ENCODE results near the gene BNC2.

BNC2 gene

DNA sequence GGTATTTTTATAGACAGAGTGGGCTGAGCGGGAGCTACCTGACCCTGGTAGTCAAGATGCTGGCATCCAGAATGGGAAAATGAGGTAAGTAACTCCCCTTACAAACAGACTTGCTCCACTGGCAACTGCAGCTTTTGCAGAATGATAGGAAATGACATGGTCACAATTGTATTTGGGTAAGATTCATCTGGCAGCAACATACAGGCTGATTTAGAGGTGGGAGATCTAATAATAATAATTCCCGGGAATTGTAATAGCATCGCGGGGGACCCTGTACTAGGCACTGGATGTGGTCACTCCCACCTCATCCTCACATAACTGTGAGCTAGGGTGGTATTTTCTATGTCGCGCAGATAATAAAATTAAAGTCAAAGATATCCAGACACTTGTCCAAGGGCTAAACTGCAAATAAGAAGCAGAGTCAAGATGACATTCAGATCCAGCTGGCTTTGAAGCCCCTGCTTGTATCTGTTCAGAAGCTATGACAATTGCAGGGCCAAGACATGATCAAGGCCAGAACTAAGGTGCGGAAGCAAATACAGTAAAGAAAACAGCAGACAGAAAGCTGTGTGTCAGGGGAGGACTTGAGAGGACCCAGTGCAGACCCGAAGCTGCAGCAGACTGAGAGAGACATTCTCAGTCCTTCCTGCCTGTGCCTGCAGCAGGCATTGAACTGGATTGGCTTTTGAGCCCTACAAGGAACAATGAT lies 507.2 kb downstream of the BNC2 start:
- Histone ChIP-seq H3K4me2 (ENCODE audit: low read depth, low read length) (no peak overlapping the region), H3K27ac (ENCODE audit: low read length) (no peak overlapping the region), H3K4me1 (ENCODE audit: low read length) (no peaks in the 10 kb centered on the region), H3K27me3 (replicated peaks; ENCODE audit: insufficient read depth, low read length) (no peaks in the 10 kb centered on the region), H3K9me2 (replicated peaks; ENCODE audit: insufficient read depth, low read length) (no peaks in the 10 kb centered on the region), H3K9me3 (replicated peaks; ENCODE audit: insufficient read depth, low read length) (no peaks in the 10 kb centered on the region), H3K79me2 (ENCODE audit: low read length) (no peaks in the 10 kb centered on the region), H3K4me3 (ENCODE audit: low read length) (no peak overlapping the region), H4K20me1 (ENCODE audit: insufficient read depth, low read length) (no peaks in the 10 kb centered on the region), H3K36me3 (replicated peaks; ENCODE audit: insufficient read depth, low read length) (no peaks in the 10 kb centered on the region), H3K9ac (ENCODE audit: low read length) (no peak overlapping the region), H2AFZ (ENCODE audit: low read length) (no peak overlapping the region), H3F3A (ENCODE audit: insufficient read depth, low read length) (no peaks in the 10 kb centered on the region)
- TF ChIP-seq, protein P1, sequence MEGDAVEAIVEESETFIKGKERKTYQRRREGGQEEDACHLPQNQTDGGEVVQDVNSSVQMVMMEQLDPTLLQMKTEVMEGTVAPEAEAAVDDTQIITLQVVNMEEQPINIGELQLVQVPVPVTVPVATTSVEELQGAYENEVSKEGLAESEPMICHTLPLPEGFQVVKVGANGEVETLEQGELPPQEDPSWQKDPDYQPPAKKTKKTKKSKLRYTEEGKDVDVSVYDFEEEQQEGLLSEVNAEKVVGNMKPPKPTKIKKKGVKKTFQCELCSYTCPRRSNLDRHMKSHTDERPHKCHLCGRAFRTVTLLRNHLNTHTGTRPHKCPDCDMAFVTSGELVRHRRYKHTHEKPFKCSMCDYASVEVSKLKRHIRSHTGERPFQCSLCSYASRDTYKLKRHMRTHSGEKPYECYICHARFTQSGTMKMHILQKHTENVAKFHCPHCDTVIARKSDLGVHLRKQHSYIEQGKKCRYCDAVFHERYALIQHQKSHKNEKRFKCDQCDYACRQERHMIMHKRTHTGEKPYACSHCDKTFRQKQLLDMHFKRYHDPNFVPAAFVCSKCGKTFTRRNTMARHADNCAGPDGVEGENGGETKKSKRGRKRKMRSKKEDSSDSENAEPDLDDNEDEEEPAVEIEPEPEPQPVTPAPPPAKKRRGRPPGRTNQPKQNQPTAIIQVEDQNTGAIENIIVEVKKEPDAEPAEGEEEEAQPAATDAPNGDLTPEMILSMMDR (IDR thresholded peaks at IDR 0.05; ENCODE audit: low read length), result no peak
- TF ChIP-seq EZH2 (optimal IDR thresholded peaks at IDR 0.05; ENCODE audit: low read depth, low read length), result no peak
- no peak for TF ChIP-seq EZH2phosphoT487 (IDR thresholded peaks at IDR 0.05; ENCODE audit: low read length)
- no peak for DNase-seq

DNA sequence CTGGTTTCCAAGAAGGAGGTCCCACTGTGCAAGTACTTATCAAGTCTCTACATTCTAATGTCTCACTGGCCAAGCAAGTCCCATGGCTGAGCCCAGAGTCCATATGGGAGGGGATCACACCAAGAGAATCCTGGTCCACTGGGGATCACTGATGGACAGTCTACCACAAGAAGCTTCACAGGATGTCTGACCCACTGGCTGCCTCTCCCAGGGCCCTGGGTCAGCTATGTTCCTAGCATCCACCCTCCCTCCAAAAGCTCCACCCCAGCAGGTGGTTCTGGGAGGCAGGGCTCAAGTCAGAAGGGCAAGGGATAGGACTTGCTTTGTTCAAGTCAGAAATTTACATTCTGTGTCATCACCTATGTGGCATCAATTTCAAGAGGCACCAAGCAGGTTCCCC lies 508.5 kb downstream of the BNC2 start:
- no peaks in the 10 kb centered on the region for H3K4me1 ChIP-seq (ENCODE audit: low read length)
- no peak overlapping the region for H3K9ac ChIP-seq (ENCODE audit: low read length)
- H3K4me3 ChIP-seq (ENCODE audit: low read length), result no peak overlapping the region
- DNase-seq, result no peak
- no peak overlapping the region for H2AFZ ChIP-seq (ENCODE audit: low read length)
- no peak overlapping the region for H3K4me2 ChIP-seq (ENCODE audit: low read depth, low read length)
- H3F3A ChIP-seq (ENCODE audit: insufficient read depth, low read length), result no peaks in the 10 kb centered on the region
- H4K20me1 ChIP-seq (ENCODE audit: insufficient read depth, low read length), result no peaks in the 10 kb centered on the region
- H3K9me3 ChIP-seq (replicated peaks; ENCODE audit: insufficient read depth, low read length), result no peaks in the 10 kb centered on the region
- no peaks in the 10 kb centered on the region for H3K36me3 ChIP-seq (replicated peaks; ENCODE audit: insufficient read depth, low read length)
- no peak for TF ChIP-seq EZH2 (optimal IDR thresholded peaks at IDR 0.05; ENCODE audit: low read depth, low read length)
- no peaks in the 10 kb centered on the region for H3K27me3 ChIP-seq (replicated peaks; ENCODE audit: insufficient read depth, low read length)
- no peaks in the 10 kb centered on the region for H3K9me2 ChIP-seq (replicated peaks; ENCODE audit: insufficient read depth, low read length)
- H3K79me2 ChIP-seq (ENCODE audit: low read length), result no peaks in the 10 kb centered on the region
- no peak overlapping the region for H3K27ac ChIP-seq (ENCODE audit: low read length)

DNA sequence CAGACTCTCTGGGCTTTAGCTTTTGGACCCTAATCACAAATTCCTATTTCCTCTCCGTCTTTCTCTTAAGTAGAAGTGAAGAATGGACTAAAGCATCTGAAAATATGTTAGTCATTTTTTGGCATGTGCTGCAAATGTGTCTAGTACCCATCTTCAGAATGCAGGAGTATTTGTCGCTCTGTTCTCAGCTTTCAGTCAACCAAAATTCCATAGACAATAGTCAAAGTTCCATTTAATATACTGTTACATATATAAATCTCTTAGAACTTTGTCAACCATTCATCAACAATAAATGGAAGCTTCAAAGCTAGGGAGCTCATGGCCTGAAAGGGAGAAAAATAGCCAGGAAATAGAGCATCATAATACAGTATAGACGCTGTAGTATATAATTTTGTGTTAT lies 509.4 kb downstream of the BNC2 start:
- no peaks in the 10 kb centered on the region for H3K79me2 ChIP-seq (ENCODE audit: low read length)
- no peak overlapping the region for H3K9ac ChIP-seq (ENCODE audit: low read length)
- no peak for DNase-seq
- H3F3A ChIP-seq (ENCODE audit: insufficient read depth, low read length), result no peaks in the 10 kb centered on the region
- H4K20me1 ChIP-seq (ENCODE audit: insufficient read depth, low read length), result no peaks in the 10 kb centered on the region
- H3K36me3 ChIP-seq (replicated peaks; ENCODE audit: insufficient read depth, low read length), result no peaks in the 10 kb centered on the region
- no peak overlapping the region for H3K4me3 ChIP-seq (ENCODE audit: low read length)
- no peaks in the 10 kb centered on the region for H3K9me3 ChIP-seq (replicated peaks; ENCODE audit: insufficient read depth, low read length)
- no peaks in the 10 kb centered on the region for H3K4me1 ChIP-seq (ENCODE audit: low read length)
- H3K27me3 ChIP-seq (replicated peaks; ENCODE audit: insufficient read depth, low read length), result no peaks in the 10 kb centered on the region
- H3K9me2 ChIP-seq (replicated peaks; ENCODE audit: insufficient read depth, low read length), result no peaks in the 10 kb centered on the region
- H3K4me2 ChIP-seq (ENCODE audit: low read depth, low read length), result no peak overlapping the region
- no peak overlapping the region for H3K27ac ChIP-seq (ENCODE audit: low read length)
- H2AFZ ChIP-seq (ENCODE audit: low read length), result no peak overlapping the region
- TF ChIP-seq, protein P1 (IDR thresholded peaks at IDR 0.05; ENCODE audit: low read length), result no peak
- TF ChIP-seq EZH2 (optimal IDR thresholded peaks at IDR 0.05; ENCODE audit: low read depth, low read length), result no peak
- TF ChIP-seq EZH2phosphoT487 (IDR thresholded peaks at IDR 0.05; ENCODE audit: low read length), result no peak

DNA sequence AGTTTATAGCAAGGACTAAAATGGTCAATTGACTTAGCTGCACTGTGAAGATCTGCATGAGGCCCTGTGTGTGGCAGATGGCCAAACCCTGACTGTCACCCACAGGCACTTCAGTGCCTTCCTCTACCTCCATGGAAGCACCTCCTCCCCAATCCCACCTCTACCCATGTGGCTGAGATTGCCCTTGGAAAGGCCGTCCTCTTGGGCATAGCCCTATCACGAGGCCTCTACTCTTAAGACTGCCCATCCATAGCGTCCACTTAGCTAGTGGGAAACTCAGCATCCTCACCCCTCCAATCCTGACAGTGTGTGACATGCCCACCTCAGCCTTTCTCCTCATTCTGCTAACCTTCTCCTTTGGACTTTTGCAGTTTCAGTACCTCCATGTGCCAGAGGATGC lies 510.2 kb downstream of the BNC2 start:
- DNase-seq, result no peak
- Histone ChIP-seq H3K4me3 (ENCODE audit: low read length) (no peak overlapping the region), H3K4me1 (ENCODE audit: low read length) (no peaks in the 10 kb centered on the region), H3K9ac (ENCODE audit: low read length) (no peak overlapping the region), H4K20me1 (ENCODE audit: insufficient read depth, low read length) (no peaks in the 10 kb centered on the region), H3K9me2 (replicated peaks; ENCODE audit: insufficient read depth, low read length) (no peaks in the 10 kb centered on the region), H3K27me3 (replicated peaks; ENCODE audit: insufficient read depth, low read length) (no peaks in the 10 kb centered on the region), H3K79me2 (ENCODE audit: low read length) (no peaks in the 10 kb centered on the region), H3K27ac (ENCODE audit: low read length) (no peak overlapping the region), H3K4me2 (ENCODE audit: low read depth, low read length) (no peak overlapping the region), H3K36me3 (replicated peaks; ENCODE audit: insufficient read depth, low read length) (no peaks in the 10 kb centered on the region), H3F3A (ENCODE audit: insufficient read depth, low read length) (no peaks in the 10 kb centered on the region), H2AFZ (ENCODE audit: low read length) (no peak overlapping the region), H3K9me3 (replicated peaks; ENCODE audit: insufficient read depth, low read length) (no peaks in the 10 kb centered on the region)
- TF ChIP-seq, protein P1 (IDR thresholded peaks at IDR 0.05; ENCODE audit: low read length), result no peak
- no peak for TF ChIP-seq EZH2 (optimal IDR thresholded peaks at IDR 0.05; ENCODE audit: low read depth, low read length)
- no peak for TF ChIP-seq EZH2phosphoT487 (IDR thresholded peaks at IDR 0.05; ENCODE audit: low read length)

All from MM.1S (cell line).